Testis (tissue), 2 donors: ENCODE results near the gene TYW1.
"Not testable (repeated sequence)": the region's sequence is repeated elsewhere in the genome, so short reads cannot be mapped to it uniquely, and the experiment has no call there.

ENCODE experiments used
- CTCF ChIP-seq, 3 experiments: fragments of 450-650 bp in 2 of 3; fragments of 200-600 bp in 1 of 3; sonication (generic) in 1 of 3; IDR thresholded peaks; one replicate each; pipeline ENCODE4 v1.5.1; 2016 to 2019; ENCODE audit warnings: antibody characterized with exemption in 3 of 3, mild to moderate bottlenecking in 2 of 3, moderate library complexity in 1 of 3
- POLR2A ChIP-seq: fragments of 450-650 bp; IDR thresholded peaks from one replicate; pipeline ENCODE4 v1.6.1; 2017; ENCODE audit warnings: antibody characterized with exemption, mild to moderate bottlenecking, moderate library complexity

- not testable (repeated sequence) for TF ChIP-seq CTCF (IDR thresholded peaks at IDR 0.05); POLR2A
Measured at GRCh38 chr7:67242871-67243270, 246.2 kb downstream of the TYW1 start.
